ENCODE data around the gene CAP2.

The CAP2 gene

GRCh38 chr6:17599877-17600526, 206.6 kb downstream of the CAP2 start, which contains the start of gene FAM8A1:
TSS of gene FAM8A1 (plus strand) at chr6:17600302. CDS start at chr6:17600410, 108 bp downstream.
- no peaks in the 10 kb centered on the region for H3K36me3 Mint-ChIP-seq
- no peaks in the 10 kb centered on the region for H3K9me3 Mint-ChIP-seq (ENCODE audit: low read depth)
- H3K4me1 Mint-ChIP-seq (ENCODE audit: low read depth): peaks cover 39% of the 10 kb centered on the region
- peak within 1 kb of the TSS; percentile 87 for H3K4me3 Mint-ChIP-seq
- H3K27ac Mint-ChIP-seq: peak within 1 kb of the TSS; percentile 85
- H3K27me3 Mint-ChIP-seq: no peaks in the 10 kb centered on the region

- Mint-ChIP-seq H3K9me3 (ENCODE audit: low read depth) (no peaks in the 10 kb centered on the region), H3K27me3 (no peaks in the 10 kb centered on the region), H3K4me1 (ENCODE audit: low read depth) (peaks cover 39% of the 10 kb centered on the region), H3K36me3 (peaks cover under 1% of the 10 kb centered on the region), H3K4me3 (peak overlapping the region; percentile 87), H3K27ac (peak overlapping the region; percentile 85)
These were observed 207.4 kb downstream of the CAP2 start for GRCh38 chr6:17600527-17601385.

GRCh38 chr6:17601386-17601703, 207.9 kb downstream of the CAP2 start:
- Mint-ChIP-seq H3K4me3 (peak overlapping the region; percentile 87), H3K36me3 (peaks cover 3% of the 10 kb centered on the region), H3K27ac (peak overlapping the region; percentile 85), H3K27me3 (no peaks in the 10 kb centered on the region), H3K9me3 (ENCODE audit: low read depth) (no peaks in the 10 kb centered on the region), H3K4me1 (ENCODE audit: low read depth) (peaks cover 39% of the 10 kb centered on the region)

- Mint-ChIP-seq H3K27me3 (no peaks in the 10 kb centered on the region), H3K9me3 (ENCODE audit: low read depth) (no peaks in the 10 kb centered on the region), H3K4me1 (ENCODE audit: low read depth) (peaks cover 39% of the 10 kb centered on the region), H3K27ac (peak overlapping the region; percentile 38), H3K4me3 (peak overlapping the region; percentile 44), H3K36me3 (peaks cover 6% of the 10 kb centered on the region)
These were observed 209.5 kb downstream of the CAP2 start for GRCh38 chr6:17602888-17603287.

- Mint-ChIP-seq H3K4me1 (ENCODE audit: low read depth) (peaks cover 24% of the 10 kb centered on the region), H3K4me3 (no peak overlapping the region), H3K36me3 (peaks cover 6% of the 10 kb centered on the region), H3K27me3 (no peaks in the 10 kb centered on the region), H3K27ac (no peak overlapping the region), H3K9me3 (ENCODE audit: low read depth) (no peaks in the 10 kb centered on the region)
These were observed 213.2 kb downstream of the CAP2 start for GRCh38 chr6:17606606-17607005.

Data from activated naive CD8-positive, alpha-beta T cell (primary cell).